CD4-positive, CD25-positive, alpha-beta regulatory T cell (primary cell): ENCODE results near the gene RBP5. TPM values are rescaled to one million over a fixed set of nuclear protein-coding genes. Genes with fewer than 3 reads are reported as not detected.
A peak's percentile ranks its signal among the peaks of the same experiment; 100 is the strongest.

Experiments
- ATAC-seq, 2 donors: fragments of 150-1000 bp; cut with Tn5 transposase; one replicate each; pipeline ENCODE4 v1.10.0; 2021; ENCODE audit warnings: low read depth in 2 of 2, moderate number of reproducible peaks in 2 of 2, moderate library complexity in 1 of 2
- DNase-seq, 3 donors: peaks; one replicate each; pipeline versions ENCODE4 v3.0.0 to v3.0.0-alpha.2; 2012 to 2022; ENCODE audit warnings: mixed read lengths in 1 of 3
- H3K27ac ChIP-seq: one replicate; pipeline ENCODE4 v1.7.0; 2013; ENCODE audit warnings: mild to moderate bottlenecking, low read length; ENCODE audit not compliant: insufficient read depth, poor library complexity, severe bottlenecking
- H3K27me3 ChIP-seq: one replicate; pipeline ENCODE4 v1.7.0; 2013; ENCODE audit warnings: low read length; ENCODE audit not compliant: control insufficient read depth, insufficient read depth
- H3K36me3 ChIP-seq: one replicate; pipeline ENCODE4 v1.7.0; 2013; ENCODE audit warnings: mild to moderate bottlenecking, low read length, moderate library complexity; ENCODE audit not compliant: control insufficient read depth, insufficient read depth
- H3K4me1 ChIP-seq: 2 replicates; pipeline ENCODE4 v1.7.0; 2013; ENCODE audit warnings: mild to moderate bottlenecking, low read length; ENCODE audit not compliant: insufficient read depth, control insufficient read depth, poor library complexity, severe bottlenecking
- H3K4me3 ChIP-seq: one replicate; pipeline ENCODE4 v1.7.0; 2013; ENCODE audit warnings: low read depth, mild to moderate bottlenecking, low read length, moderate library complexity
- H3K9me3 ChIP-seq, 2 experiments: 1 replicate in 1 of 2; 2 replicates in 1 of 2; pipeline ENCODE4 v1.7.0; 2013; ENCODE audit warnings: low read length in 2 of 2, mild to moderate bottlenecking in 1 of 2, moderate library complexity in 1 of 2; ENCODE audit not compliant: control insufficient read depth in 2 of 2
- H3K27ac Mint-ChIP-seq, 3 donors: one replicate each; pipeline ENCODE4 v1.8.0; 2020 to 2022; ENCODE audit warnings: mild to moderate bottlenecking in 3 of 3, mixed read lengths in 3 of 3, moderate library complexity in 2 of 3
- H3K27me3 Mint-ChIP-seq: one replicate; pipeline ENCODE4 v1.8.0; 2022; ENCODE audit warnings: mild to moderate bottlenecking, mixed read lengths
- H3K36me3 Mint-ChIP-seq: one replicate; pipeline ENCODE4 v1.8.0; 2020; ENCODE audit warnings: mixed read lengths
- H3K4me1 Mint-ChIP-seq, 4 donors: one replicate each; pipeline ENCODE4 v1.8.0; 2020 to 2022; ENCODE audit warnings: mixed read lengths in 4 of 4, mild to moderate bottlenecking in 1 of 4
- H3K4me3 Mint-ChIP-seq, 4 donors: one replicate each; pipeline ENCODE4 v1.8.0; 2020 to 2022; ENCODE audit warnings: mild to moderate bottlenecking in 4 of 4, mixed read lengths in 4 of 4, moderate library complexity in 3 of 4
- H3K9me3 Mint-ChIP-seq, 7 donors: one replicate each; pipeline ENCODE4 v1.8.0; 2020 to 2022; ENCODE audit warnings: mixed read lengths in 7 of 7, mild to moderate bottlenecking in 3 of 7, moderate library complexity in 2 of 7
- polyA plus RNA-seq, 4 donors: library from polyadenylated mRNA; unstranded; fragments of 300-500 nt; fragmentation: Illumina TruSeq; gene quantifications; one replicate each; pipeline ENCODE4 v1.2.3, GENCODE V29; 2021
- total RNA-seq: library from RNA; stranded (reverse); gene quantifications from one replicate; pipeline ENCODE4 v1.2.3, GENCODE V29; 2022

Gene RBP5
- total and polyA plus RNA-seq, 5 donors from 2014 or later: not detected

- no peaks in the 10 kb centered on the region for H3K27me3 ChIP-seq
- DNase-seq: no peak
- H3K9me3 ChIP-seq: no peaks in the 10 kb centered on the region
- H3K27ac ChIP-seq: no peak overlapping the region
- Mint-ChIP-seq H3K9me3 (no peaks in the 10 kb centered on the region), H3K4me3 (peak overlapping the region; percentile 75 to 98 (median 93)), H3K27ac (peak overlapping the region; percentile 82 to 93 (median 83)), H3K27me3 (no peaks in the 10 kb centered on the region), H3K36me3 (peaks cover 8% of the 10 kb centered on the region), H3K4me1 (peaks cover 0 to 42% (median 17%) of the 10 kb centered on the region in 4 donors)
- no peaks in the 10 kb centered on the region for H3K36me3 ChIP-seq
- no peak overlapping the region for H3K4me3 ChIP-seq
- ATAC-seq: no peak
- peaks cover 23% of the 10 kb centered on the region for H3K4me1 ChIP-seq
Observed at GRCh38 chr12:7127916-7128626, 618 bp downstream of the RBP5 start.

GRCh38 chr12:7125632-7126227, 3.0 kb downstream of the RBP5 start:
- Mint-ChIP-seq H3K27ac (no peak overlapping the region), H3K9me3 (no peaks in the 10 kb centered on the region), H3K27me3 (no peaks in the 10 kb centered on the region), H3K4me3 (peak overlapping the region in 2 of 4 donors; percentile 21 to 46), H3K36me3 (peaks cover 8% of the 10 kb centered on the region), H3K4me1 (peaks cover 0 to 19% (median 4%) of the 10 kb centered on the region in 4 donors)
- H3K4me1 ChIP-seq: peaks cover 10% of the 10 kb centered on the region
- H3K27me3 ChIP-seq: no peaks in the 10 kb centered on the region
- no peak overlapping the region for H3K4me3 ChIP-seq
- no peaks in the 10 kb centered on the region for H3K36me3 ChIP-seq
- H3K9me3 ChIP-seq: no peaks in the 10 kb centered on the region
- DNase-seq: no peak
- no peak for ATAC-seq
- H3K27ac ChIP-seq: no peak overlapping the region

GRCh38 chr12:7123806-7124522, 4.7 kb downstream of the RBP5 start:
- Mint-ChIP-seq H3K27ac (peak overlapping the region in 1 of 3 donors; percentile 29), H3K4me3 (peak overlapping the region in 1 of 4 donors; percentile 43), H3K27me3 (no peaks in the 10 kb centered on the region), H3K9me3 (no peaks in the 10 kb centered on the region), H3K36me3 (peaks cover 8% of the 10 kb centered on the region), H3K4me1 (peaks cover 0 to 9% (median 1%) of the 10 kb centered on the region in 4 donors)
- H3K9me3 ChIP-seq: no peaks in the 10 kb centered on the region
- no peaks in the 10 kb centered on the region for H3K4me1 ChIP-seq
- H3K36me3 ChIP-seq: no peaks in the 10 kb centered on the region
- H3K27ac ChIP-seq: no peak overlapping the region
- no peak for ATAC-seq
- H3K27me3 ChIP-seq: no peaks in the 10 kb centered on the region
- H3K4me3 ChIP-seq: no peak overlapping the region
- DNase-seq: no peak

GRCh38 chr12:7122811-7123769, 5.6 kb downstream of the RBP5 start:
- no peak overlapping the region for H3K4me3 ChIP-seq
- peaks cover 12% of the 10 kb centered on the region for H3K36me3 Mint-ChIP-seq
- no peaks in the 10 kb centered on the region for H3K27me3 Mint-ChIP-seq
- no peak for DNase-seq
- no peak overlapping the region for H3K27ac ChIP-seq
- no peaks in the 10 kb centered on the region for H3K4me1 ChIP-seq
- peaks cover 0 to 3% (median 1%) of the 10 kb centered on the region in 4 donors for H3K4me1 Mint-ChIP-seq
- H3K4me3 Mint-ChIP-seq: peak overlapping the region in 1 of 4 donors; percentile 12
- peak overlapping the region in 2 of 3 donors; percentile 27 to 29 for H3K27ac Mint-ChIP-seq
- no peak for ATAC-seq
- no peaks in the 10 kb centered on the region for H3K9me3 ChIP-seq
- H3K9me3 Mint-ChIP-seq: no peaks in the 10 kb centered on the region
- peaks cover 3% of the 10 kb centered on the region for H3K36me3 ChIP-seq
- no peaks in the 10 kb centered on the region for H3K27me3 ChIP-seq

- ATAC-seq: no peak
- H3K36me3 Mint-ChIP-seq: peaks cover 11% of the 10 kb centered on the region
- H3K27ac Mint-ChIP-seq: no peak overlapping the region
Observed at GRCh38 chr12:7121324-7121723, 7.4 kb downstream of the RBP5 start.

GRCh38 chr12:7120166-7120565, 8.5 kb downstream of the RBP5 start:
- no peak overlapping the region for H3K27ac Mint-ChIP-seq
- H3K4me1 Mint-ChIP-seq: peaks cover 0 to 2% (median 0%) of the 10 kb centered on the region in 4 donors
- no peak overlapping the region for H3K4me3 Mint-ChIP-seq
- ATAC-seq (no peak), DNase-seq (no peak)
- no peaks in the 10 kb centered on the region for H3K4me1 ChIP-seq
- no peaks in the 10 kb centered on the region for H3K27me3 Mint-ChIP-seq
- H3K9me3 Mint-ChIP-seq: no peaks in the 10 kb centered on the region
- H3K36me3 Mint-ChIP-seq: peaks cover 16% of the 10 kb centered on the region
- H3K4me3 ChIP-seq: no peak overlapping the region
- no peak overlapping the region for H3K27ac ChIP-seq
- no peaks in the 10 kb centered on the region for H3K27me3 ChIP-seq
- H3K9me3 ChIP-seq: no peaks in the 10 kb centered on the region
- H3K36me3 ChIP-seq: peaks cover 11% of the 10 kb centered on the region

More at GRCh38 chr12:7121324-7121723, 7.4 kb downstream of the RBP5 start:
- peaks cover 0 to 2% (median 0%) of the 10 kb centered on the region in 4 donors for H3K4me1 Mint-ChIP-seq
- Histone ChIP-seq H3K27me3 (no peaks in the 10 kb centered on the region), H3K9me3 (no peaks in the 10 kb centered on the region), H3K4me1 (no peaks in the 10 kb centered on the region), H3K36me3 (peaks cover 3% of the 10 kb centered on the region), H3K27ac (no peak overlapping the region), H3K4me3 (no peak overlapping the region)
- no peaks in the 10 kb centered on the region for H3K9me3 Mint-ChIP-seq
- no peaks in the 10 kb centered on the region for H3K27me3 Mint-ChIP-seq
- H3K4me3 Mint-ChIP-seq: no peak overlapping the region
- no peak for DNase-seq

- H3K27ac Mint-ChIP-seq: no peak overlapping the region
- no peak overlapping the region for H3K4me3 Mint-ChIP-seq
- no peaks in the 10 kb centered on the region for H3K9me3 Mint-ChIP-seq
- H3K27me3 Mint-ChIP-seq: no peaks in the 10 kb centered on the region
- no peaks in the 10 kb centered on the region for H3K27me3 ChIP-seq
- no peaks in the 10 kb centered on the region for H3K4me1 ChIP-seq
- no peak for DNase-seq
- H3K36me3 ChIP-seq: peaks cover 17% of the 10 kb centered on the region
- no peak overlapping the region for H3K27ac ChIP-seq
- peaks cover 17% of the 10 kb centered on the region for H3K36me3 Mint-ChIP-seq
- H3K4me3 ChIP-seq: no peak overlapping the region
- no peak for ATAC-seq
- H3K4me1 Mint-ChIP-seq: peaks cover 0 to 5% (median 3%) of the 10 kb centered on the region in 4 donors
- H3K9me3 ChIP-seq: no peaks in the 10 kb centered on the region
Observed at GRCh38 chr12:7118881-7119280, 9.8 kb downstream of the RBP5 start.
